ENCODE measurements around the gene LRBA.

Gene LRBA

DNA sequence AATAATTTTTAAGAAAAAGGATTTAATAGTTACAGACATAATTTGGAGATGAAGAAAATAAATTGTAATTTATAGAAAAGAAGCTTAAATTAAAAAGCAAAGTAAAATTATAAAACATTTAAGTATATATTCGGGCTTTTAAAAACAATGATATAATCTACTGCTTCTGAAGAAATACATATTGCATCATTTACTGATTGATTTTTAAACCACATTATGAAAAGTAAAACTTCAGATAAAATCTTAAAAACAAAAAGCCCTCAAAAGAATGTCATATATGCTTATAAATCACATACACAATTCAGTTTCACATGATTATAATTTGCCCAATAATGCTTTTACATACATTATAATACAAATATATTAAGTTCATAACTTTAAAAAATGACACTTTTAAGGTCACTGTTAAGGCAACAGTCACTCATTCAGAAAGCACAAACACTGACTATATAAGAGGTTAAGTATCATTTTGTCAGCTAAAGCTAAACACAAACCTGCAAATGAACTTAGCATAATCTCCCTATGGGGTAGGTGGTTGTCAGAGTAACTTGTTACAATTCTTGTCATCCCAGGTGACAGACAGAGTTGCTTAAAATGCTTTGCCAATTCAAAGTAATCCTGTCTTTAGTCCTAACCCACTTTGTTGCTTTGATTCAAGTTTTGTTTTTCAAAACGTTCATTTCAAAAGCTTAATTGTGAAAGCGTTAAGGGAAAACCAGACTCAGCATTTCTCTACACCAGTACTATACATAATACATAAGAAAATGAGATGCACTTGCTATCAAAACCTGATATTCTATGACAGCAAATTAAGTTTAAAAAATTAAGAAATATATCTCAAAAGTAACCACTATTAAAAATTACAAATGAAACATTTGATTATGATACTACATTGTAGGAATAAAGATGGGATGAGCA is 523.7 kb downstream of the LRBA start:
- DNase-seq (ENCODE audit: low read depth), result no peak

DNA sequence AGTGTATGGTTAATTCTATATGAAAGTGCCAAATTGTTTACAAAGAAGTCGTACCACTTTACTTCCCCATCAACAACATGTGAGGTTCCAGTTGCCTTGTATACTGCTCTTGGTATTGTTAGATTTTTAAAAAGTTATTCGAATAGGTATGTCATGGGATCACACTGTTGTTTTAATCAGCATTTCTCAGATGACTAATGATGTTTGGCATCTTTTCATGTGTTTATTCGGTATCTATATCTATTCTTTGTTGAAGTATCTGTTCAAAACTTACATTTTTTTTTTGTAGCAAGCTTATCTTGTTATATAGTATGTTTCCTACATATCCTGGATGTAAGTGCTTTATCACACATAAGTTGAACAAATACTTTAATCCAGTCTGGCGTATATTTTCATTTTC is 532.5 kb downstream of the LRBA start:
- no peak for DNase-seq (ENCODE audit: low read depth)

DNA sequence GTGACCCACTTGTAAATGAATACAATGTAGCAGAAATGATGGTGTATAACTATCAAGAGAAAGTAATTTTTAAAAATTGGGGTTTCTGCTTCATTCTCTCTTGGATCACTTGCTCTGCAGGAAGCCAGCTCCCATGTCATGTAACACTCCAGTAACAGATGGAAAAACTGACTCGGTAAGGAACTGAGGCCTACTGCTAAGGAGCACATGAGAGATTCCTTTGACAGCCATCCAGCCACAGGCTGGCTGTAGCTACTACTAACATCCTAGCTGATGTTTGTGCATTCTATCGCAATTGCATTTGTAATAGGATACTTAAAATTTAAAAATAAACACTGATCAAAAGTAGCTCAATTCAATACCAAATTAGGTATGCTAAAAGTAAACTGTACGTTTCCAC is 535.4 kb downstream of the LRBA start:
- no peak for DNase-seq (ENCODE audit: low read depth)

DNA sequence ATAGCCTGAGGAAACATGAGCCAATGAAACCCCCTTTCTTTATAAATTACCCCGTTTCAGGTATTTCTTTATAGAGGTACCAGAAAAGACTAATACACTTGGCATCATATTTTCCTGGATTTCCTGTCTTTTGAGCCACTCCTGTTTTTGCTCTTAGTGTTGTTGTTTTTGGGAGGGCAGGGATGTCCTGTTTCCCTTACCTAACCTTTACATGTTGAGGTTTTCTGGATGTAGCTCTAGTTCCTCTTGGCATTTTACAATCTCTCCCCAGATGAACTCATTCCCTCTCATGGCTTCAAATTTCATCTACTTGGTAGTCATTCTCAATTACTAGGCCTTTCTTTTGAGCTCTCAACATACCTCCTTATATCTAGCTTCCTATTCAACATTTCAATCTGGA is 537.2 kb downstream of the LRBA start:
- no peak for DNase-seq (ENCODE audit: low read depth)

DNA sequence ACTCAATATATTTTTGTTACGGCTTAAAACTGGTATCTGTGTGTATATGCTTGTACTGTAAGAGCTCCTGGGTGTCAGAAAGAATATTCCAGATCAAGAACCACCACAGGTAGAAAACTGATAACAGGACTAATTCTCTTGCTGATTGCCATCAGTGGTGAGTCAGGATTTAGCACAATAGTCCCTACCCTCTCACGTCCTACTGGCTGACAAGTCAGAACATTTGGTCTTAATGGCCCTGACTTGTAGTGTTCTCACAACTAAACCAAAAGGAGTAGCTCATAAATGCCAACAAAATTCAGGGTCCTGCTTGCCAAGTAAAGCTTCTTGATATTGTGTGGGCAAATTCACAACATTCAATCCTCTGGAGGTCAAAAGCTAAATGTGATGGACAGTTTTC is 538.3 kb downstream of the LRBA start:
- DNase-seq (ENCODE audit: low read depth), result no peak

DNA sequence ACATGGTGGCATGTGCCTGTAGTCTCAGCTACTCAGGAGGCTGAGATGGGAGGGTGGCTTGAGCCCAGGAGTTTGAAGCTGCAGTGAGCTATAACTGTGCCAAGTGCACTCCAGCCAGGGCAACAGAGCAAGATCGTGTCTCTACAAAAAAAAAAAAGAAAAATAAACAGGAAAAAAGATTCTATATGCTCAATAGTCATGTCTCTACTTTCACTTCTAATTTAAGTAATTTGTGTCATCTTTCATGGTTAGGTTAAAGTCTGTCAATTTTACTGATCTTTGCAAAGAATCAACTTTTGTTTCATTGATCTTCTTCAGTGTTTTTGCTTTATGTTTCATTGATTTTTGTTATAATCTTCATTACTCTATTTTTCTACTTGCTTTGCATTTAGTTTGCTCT is 539.3 kb downstream of the LRBA start:
- no peak for DNase-seq (ENCODE audit: low read depth)

DNA sequence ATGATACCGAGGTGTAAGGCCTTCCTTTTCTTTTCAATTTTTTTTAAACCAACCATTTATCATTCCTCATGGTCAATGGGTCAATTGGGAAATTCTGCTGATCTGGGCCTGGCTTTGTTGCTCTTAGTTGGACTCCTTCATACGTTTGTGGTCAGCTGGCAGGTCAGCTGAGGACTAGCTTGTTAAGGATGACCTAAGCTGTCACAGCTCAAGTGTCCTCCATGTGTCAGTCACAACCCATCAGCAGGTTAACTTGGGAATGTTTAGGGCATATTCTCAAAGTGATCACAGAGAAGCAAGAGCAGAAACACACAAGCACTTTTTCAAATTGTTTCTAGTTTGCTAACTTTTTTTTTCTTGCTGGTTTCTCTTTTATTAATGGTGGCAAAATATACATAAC is 550.6 kb downstream of the LRBA start:
- DNase-seq (ENCODE audit: low read depth), result no peak

DNA sequence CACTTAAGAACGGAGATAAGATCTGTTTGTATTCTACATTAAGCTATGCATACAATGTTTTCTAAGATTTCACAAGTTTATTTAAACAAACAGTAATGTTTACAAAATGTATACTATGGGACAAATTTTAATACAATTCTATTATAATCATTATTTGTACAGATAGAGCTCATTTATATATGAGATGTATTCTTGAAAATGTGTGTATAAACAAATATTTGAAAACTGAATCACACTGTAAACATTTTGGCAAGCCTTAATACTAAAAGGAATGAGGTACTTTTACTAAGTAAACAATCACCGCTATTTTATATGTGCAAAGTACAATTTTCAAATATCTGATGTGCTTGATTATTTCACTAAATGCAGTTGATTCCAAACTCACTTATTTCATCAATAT is 552.3 kb downstream of the LRBA start:
- DNase-seq (ENCODE audit: low read depth), result no peak

DNA sequence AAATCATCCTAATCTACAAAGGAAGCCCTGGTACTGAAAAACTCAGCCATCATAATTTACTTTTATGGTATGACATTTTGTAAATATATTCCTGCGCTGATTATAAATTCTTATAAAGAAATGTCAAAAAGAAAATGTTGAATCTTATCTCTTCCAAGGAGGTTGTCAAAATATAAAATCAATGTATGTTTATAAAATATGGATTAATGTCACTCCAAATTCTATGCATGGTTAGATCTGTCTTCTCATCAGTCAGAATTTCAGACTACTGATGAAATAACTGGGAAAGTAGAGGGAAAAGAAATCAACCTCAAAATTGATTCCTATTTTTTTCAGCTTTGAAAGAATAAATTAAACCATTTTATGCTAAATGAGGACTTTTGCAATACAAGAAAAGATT is 553.1 kb downstream of the LRBA start:
- DNase-seq (ENCODE audit: low read depth), result no peak

DNA sequence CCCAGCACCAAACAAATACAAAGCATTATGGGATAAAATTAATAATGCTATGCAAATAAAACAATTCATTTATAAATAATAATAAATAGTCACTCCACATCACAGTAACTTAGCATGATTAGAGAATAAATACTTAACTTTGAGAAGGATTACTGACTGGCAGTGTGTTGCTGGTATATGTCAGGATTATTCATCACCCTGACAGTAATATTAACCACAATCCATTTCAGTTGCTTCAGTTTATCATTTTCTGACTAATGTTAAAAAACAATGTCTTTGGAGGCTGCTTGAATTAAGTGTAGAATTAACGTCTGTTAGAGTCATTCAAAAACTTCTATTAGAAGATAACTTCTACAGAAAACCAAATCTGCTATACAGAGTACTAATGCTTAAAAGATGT is 557.3 kb downstream of the LRBA start:
- no peak for DNase-seq (ENCODE audit: low read depth)

DNA sequence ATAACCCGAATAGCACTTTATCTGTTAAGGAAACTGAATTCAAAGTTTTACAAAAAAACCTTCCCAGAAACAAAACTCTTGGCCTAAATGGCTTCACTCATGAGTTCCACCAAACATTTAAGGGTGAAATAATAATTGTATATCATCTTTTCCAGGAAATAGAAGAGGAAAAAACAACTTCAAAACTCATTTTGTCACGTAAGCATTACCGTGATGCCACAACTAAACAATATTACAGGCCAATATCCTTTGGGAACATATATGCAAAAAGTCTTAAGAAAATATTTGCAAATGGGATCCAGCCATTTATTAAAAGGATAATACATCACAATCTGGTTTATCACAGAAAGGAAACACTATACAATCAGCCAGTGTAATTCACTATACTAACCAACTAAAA is 563.2 kb downstream of the LRBA start:
- no peak for DNase-seq (ENCODE audit: low read depth)

DNA sequence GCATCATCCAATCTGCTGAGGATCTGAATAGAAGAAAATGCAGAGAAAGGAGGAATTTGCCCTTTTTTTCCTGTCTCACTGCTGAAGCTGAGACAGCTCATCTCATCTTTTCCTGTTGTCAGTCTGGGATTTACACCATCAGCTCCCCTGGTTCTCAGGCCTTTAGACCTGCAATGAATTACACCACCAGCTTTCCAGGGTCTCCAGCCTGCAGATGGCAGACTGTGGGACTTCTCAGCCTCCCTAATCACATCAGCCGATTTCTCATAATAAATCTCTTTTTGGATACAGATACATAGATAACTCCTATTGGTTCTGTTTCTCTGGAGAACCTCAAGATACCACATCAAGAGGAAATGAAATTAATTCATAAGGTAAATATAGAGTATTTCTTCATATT is 567.7 kb downstream of the LRBA start:
- DNase-seq (ENCODE audit: low read depth), result no peak

DNA sequence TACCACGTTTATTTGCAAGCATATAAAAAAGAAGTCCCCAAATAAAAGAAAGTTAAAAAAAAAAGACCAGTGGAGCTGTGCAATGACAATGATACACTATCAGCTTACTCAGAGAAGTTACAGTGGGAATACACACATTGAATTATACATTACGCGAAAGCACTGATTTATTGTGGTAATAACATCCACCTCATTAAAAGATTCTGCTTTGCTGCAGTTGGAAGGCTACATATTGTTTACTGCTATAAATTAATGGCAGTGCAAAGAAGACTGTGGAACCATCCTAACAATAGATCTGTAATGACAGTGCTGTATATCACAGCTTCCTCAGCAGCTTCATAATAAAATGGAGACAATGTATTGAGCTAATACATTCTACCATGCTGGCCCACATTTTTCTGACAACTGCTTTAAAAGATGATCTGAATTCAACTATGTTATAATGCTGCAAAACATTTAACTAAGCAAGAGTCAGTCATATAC is 575.6 kb downstream of the LRBA start:
- no peak for DNase-seq (ENCODE audit: low read depth)

DNA sequence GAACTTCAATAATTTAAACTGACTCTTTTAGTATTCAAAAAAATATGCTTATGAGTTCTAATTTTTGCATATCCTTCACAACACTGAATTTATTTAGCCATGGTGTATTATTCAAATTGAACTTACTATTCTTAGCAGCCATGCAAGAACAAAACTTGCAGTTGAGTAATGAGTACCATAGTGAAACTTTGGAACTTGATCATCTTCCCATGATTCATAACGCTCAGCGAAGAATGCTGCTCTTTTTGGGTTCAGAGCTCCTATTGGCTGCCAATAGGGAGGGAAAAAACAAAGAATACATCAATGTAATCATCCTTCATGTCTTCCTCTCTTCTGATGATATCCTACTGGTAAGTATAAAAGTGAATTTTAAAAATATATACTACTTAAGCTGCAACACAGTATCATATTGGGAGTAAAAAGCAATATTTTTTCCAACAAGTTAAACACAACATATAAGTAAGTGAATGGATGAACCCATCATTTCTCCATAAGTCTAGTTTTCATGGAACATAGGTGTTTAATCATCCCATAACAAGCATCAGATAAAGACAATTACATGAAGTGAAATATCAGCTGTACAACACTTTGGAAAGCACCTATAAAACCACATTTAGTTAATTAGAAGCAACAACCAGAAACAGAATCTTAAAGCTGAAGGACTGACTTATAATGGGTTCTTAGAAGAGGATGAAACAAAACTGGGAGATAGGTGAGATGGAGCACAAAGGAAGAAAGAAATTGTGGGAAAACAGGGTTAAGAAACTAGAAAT is 578.3 kb downstream of the LRBA start:
- no peak for DNase-seq (ENCODE audit: low read depth)

DNA sequence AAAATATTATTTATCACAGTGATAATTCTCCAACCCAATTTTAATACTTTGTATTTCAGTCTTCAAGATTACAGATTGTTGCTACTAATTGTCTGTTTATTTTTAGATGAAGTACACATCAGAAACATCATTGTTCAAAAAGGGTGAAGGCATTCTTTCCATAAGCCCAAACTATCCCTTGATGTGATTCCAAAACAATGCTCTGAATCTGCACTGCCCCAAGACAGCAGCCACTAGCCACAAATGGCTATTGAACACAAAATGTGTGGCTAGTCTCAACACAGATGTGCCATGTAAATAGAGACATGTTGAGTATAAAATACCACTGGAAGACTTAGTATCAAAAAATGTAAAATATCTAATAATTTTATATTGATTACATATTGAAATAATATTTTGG is 583.9 kb downstream of the LRBA start:
- DNase-seq (ENCODE audit: low read depth), result no peak

DNA sequence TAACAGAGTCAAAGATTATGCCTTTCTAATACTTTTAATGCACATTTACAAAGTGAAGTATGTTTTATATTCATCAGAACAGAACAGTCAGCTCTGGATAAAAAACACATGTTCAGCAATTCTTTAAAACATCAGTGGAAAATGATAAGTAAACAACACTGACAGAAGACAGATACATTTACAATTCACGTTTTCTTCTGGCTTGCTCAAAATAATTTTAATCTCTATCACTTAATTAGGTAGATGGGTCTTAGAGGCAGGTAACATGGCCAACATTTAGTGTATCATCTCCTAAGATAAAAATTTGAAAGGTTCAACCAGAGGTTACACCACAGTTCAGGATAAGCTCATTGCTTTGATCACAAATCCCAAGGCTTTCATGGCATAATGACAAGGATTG is 589.9 kb downstream of the LRBA start:
- DNase-seq (ENCODE audit: low read depth), result no peak

DNA sequence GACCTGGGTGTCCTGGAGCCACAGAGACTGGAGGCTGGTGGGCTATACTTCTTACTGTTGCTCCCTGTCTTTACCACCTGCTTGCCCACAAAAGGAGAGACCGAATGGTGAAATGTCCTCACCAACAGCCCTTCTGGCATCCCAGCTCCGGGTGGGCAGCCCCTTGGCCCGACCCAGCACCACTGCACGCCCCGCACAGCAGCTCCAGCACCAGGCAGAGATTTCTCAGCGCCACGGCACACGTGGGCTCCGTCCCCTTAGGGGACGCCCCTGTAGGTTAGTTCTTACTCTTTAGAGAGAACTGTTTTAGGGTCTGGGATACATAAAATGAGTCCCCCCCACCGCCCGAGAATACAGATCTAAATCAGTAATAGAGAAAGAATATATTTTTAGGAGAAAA is 591.6 kb downstream of the LRBA start:
- no peak for DNase-seq (ENCODE audit: low read depth)

DNA sequence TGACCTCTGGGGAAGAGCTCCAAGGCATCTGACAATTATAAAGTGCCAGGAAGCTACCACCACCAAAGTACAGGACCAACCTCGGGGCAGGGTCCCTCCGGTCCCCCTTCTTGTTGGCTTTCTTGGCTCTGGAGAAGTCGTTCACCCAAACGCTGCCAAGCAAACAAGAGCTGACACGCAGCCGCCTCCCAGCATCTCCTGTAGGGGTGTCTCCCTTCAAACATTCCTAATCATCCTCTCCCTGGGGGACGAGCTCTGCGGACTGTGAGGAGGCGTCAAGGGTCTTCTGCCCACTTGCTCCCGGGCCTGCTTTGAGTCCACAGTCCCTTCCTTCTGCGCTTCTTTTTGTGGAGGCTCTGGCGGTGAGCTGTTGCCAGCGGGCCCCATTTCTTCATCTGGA is 592.0 kb downstream of the LRBA start:
- DNase-seq (ENCODE audit: low read depth), result no peak

DNA sequence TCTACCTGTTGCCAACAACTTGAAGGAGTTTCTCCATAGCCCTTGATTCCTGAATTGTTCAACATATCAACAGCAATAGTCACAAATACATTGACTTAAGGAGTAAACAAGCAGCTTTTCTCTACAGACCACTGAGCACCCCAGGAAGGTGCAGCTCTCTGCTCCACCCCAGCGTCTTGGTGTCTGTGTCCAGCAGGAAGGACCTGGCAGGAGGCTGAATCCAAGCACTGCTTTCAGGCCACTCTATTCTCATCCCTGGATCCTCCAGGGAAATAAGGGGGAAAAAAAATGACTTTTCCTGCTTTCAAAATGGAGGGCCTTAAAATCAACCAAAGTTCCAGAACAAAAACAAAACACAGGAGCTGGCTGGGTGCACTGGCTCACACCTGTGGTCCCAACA is 593.5 kb downstream of the LRBA start:
- DNase-seq (ENCODE audit: low read depth), result no peak

DNA sequence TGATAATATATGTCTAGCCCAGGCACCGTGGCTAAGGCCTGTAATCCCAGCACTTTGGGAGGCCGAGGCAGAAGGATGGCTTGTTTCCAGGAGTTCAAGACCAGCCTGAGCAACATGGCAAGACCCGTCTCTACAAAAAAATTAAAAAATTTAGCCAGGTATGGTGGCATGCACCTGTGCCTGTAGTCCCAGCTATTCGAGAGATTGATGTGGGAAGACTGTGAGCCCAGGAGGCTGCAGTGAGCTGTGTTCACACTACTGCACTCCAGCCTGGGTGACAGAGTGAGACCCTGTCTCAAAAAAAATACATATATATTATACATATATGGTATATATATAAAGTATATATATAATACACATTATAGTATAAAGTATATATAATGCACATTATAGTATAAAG is 595.1 kb downstream of the LRBA start:
- DNase-seq (ENCODE audit: low read depth), result no peak

DNA sequence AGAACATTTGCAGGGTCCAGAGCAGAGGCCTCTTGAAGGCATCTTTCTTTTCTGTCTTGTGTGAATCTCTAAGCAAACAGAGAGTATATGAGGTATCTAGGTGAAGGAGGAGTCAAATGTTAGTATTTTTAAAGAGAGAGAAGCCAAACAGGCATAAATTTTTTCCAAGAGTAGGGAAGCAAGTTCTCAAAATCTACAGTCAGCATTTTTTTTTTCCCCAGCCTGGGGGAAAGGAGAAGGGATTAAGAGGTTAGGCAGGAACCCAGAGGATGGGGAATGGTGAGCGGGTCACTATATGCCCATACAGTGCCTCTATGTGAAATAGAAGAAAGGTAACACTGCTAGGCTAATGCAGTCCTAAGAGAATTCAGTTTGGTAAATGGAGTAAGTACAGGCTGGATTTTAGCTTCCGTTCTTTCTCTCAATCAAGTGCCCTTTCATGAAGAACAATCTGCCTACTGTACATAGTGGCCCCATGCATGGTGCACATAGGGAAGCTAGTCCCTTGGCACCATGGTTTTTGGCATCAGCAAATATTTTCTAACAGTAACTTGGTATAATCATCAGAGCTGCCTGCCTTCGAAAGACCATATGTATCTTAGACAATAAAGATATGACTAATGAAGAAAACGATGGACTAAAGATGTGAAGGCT is 596.2 kb downstream of the LRBA start:
- DNase-seq (ENCODE audit: low read depth), result no peak

DNA sequence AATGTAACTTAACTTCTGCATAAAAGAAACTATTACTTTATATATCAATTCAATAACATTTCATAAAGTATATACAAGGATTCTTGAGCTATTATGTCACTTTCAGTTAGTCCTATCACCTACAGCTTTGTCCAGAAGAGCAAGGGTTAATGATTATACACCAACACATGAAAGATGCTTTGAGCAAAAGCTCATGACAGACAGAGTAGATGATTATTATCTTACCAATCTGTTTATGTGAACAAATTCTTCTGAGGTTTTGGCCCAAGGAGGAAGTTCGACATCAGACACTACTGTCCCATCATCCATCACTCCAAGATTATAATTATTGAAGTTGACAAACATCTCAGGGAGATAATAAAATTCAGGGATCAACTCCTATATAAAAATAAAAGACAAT is 599.9 kb downstream of the LRBA start:
- no peak for DNase-seq (ENCODE audit: low read depth)

DNA sequence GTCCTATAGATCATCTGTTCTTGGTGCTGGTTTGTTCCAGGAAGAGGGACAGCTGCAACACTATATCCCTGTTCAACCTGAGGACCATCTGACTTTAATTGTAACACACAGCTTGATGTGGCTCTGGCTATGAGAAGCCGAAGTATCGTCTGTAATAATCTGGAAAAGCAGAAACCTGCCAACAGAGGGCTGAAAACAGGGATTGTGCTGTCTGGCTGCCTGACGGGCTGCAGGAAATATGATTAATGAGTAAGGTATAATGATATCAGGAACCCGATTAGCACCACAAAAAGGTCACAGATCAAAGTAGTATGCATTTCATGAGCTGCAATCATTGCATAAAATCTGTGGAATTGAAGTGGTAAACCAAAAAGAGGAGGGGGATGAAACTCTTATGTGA is 603.6 kb downstream of the LRBA start:
- no peak for DNase-seq (ENCODE audit: low read depth)
